GM12878 (cell line): ENCODE data around the gene CD69. TPM values are rescaled to one million over a fixed set of nuclear protein-coding genes. Genes with fewer than 3 reads are reported as not detected.

Experiments
- ATAC-seq: fragments of 200-7000 bp; cut with Tn5 transposase; 3 replicates; pipeline ENCODE4 v1.9.1; 2020; ENCODE audit warnings: mild to moderate bottlenecking, moderate library complexity
- BruUV-seq: library from RNA; stranded (reverse); fragments of 400-500 nt; replicated peaks from 2 replicates; lab custom pipeline; 2021; lab: Mats Ljungman, UMichigan
- CTCF ChIA-PET: fragments of 300-600 bp; sonication (Branson Sonifier 250); formaldehyde crosslinking; extraction: SDS; loops from one replicate; lab custom pipeline; 2021; ENCODE audit warnings: inconsistent platforms; lab: Yijun Ruan, JAX
- POLR2A ChIA-PET: fragments of 350-600 bp; formaldehyde crosslinking; extraction: SDS; loops from one replicate; lab custom pipeline; 2021; ENCODE audit warnings: inconsistent platforms; lab: Charles Lee
- RAD21 ChIA-PET: fragments of 300-600 bp; sonication (Branson Sonifier 250); formaldehyde crosslinking; loops from one replicate; lab custom pipeline; 2023; ENCODE audit warnings: antibody characterized with exemption; ENCODE audit not compliant: unreplicated experiment; lab: Charles Lee
- SMC1A ChIA-PET: fragments of 300-600 bp; sonication (Branson Sonifier 250); formaldehyde crosslinking; loops from one replicate; lab custom pipeline; 2023; ENCODE audit not compliant: unreplicated experiment, uncharacterized antibody; lab: Charles Lee
- DNase-seq: peaks from one replicate; pipeline ENCODE4 v3.0.0-alpha.2; 2011; ENCODE audit warnings: low read depth, low spot score
- FAIRE-seq: peaks from 3 replicates; lab custom pipeline; 2011; peaks lifted over from hg19 to GRCh38; lab: Jason Lieb, UNC
- H2AFZ ChIP-seq: 2 replicates; pipeline ENCODE4 v1.6.0; 2011; ENCODE audit warnings: low read depth, low read length, control low read depth; ENCODE audit not compliant: control insufficient read depth
- H3K27ac ChIP-seq: 2 replicates; pipeline ENCODE4 v1.5.1; 2011; ENCODE audit warnings: control low read depth; ENCODE audit not compliant: control insufficient read depth, insufficient read depth
- H3K27me3 ChIP-seq, 2 experiments: replicated peaks in 1 of 2; 2 replicates each; pipeline versions ENCODE4 v1.6.0 to v1.6.1; 2011; ENCODE audit warnings: low read length in 1 of 2; ENCODE audit not compliant: control insufficient read depth in 2 of 2, insufficient read depth in 2 of 2
- H3K36me3 ChIP-seq, 2 experiments: 2 replicates each; pipeline ENCODE4 v1.5.1; 2011; ENCODE audit warnings: low read length in 1 of 2; ENCODE audit not compliant: control insufficient read depth in 2 of 2, insufficient read depth in 2 of 2
- H3K4me1 ChIP-seq: 2 replicates; pipeline ENCODE4 v1.6.1; 2011; ENCODE audit warnings: mild to moderate bottlenecking, low read length, moderate library complexity, mixed read lengths; ENCODE audit not compliant: control insufficient read depth, insufficient read depth
- H3K4me2 ChIP-seq: 2 replicates; pipeline ENCODE4 v1.6.0; 2011; ENCODE audit warnings: control low read depth; ENCODE audit not compliant: control insufficient read depth, insufficient read depth
- H3K4me3 ChIP-seq: fragments of 200-600 bp; sonication (generic); 2 replicates; pipeline ENCODE4 v1.5.1; 2016
- H3K79me2 ChIP-seq: 2 replicates; pipeline ENCODE4 v1.6.0; 2011; ENCODE audit warnings: low read length; ENCODE audit not compliant: control insufficient read depth, insufficient read depth
- H3K9ac ChIP-seq: 2 replicates; pipeline ENCODE4 v1.8.0; 2011; ENCODE audit warnings: low read length, control low read depth, mixed read lengths; ENCODE audit not compliant: control insufficient read depth, insufficient read depth
- H3K9me3 ChIP-seq: replicated peaks from 3 replicates; pipeline ENCODE4 v1.5.1; 2011; ENCODE audit warnings: mild to moderate bottlenecking, low read length; ENCODE audit not compliant: control insufficient read depth, insufficient read depth
- H4K20me1 ChIP-seq: 2 replicates; pipeline ENCODE4 v1.6.0; 2011; ENCODE audit not compliant: control insufficient read depth, insufficient read depth
- CBX5 ChIP-seq: sonication (generic); IDR thresholded peaks from 2 replicates; pipeline ENCODE4 v1.6.1; 2016; ENCODE audit warnings: low read depth, moderate library complexity, mild to moderate bottlenecking, inconsistent platforms
- CREM ChIP-seq: IDR thresholded peaks from 2 replicates; pipeline ENCODE4 v1.6.1; 2014; ENCODE audit warnings: antibody characterized with exemption, low read depth
- IKZF2 ChIP-seq, 2 experiments: fragments of 450-650 bp; IDR thresholded peaks; 2 replicates each; pipeline ENCODE4 v1.6.1; 2017; ENCODE audit warnings: mild to moderate bottlenecking in 2 of 2, moderate library complexity in 2 of 2
- MLLT1 ChIP-seq: fragments of 450-650 bp; IDR thresholded peaks from 2 replicates; pipeline ENCODE4 v1.6.1; 2016; ENCODE audit warnings: mild to moderate bottlenecking
- MYC ChIP-seq: IDR thresholded peaks from 2 replicates; pipeline ENCODE4 v1.6.1; 2011; ENCODE audit warnings: mild to moderate bottlenecking, low read length, moderate library complexity, inconsistent platforms; ENCODE audit not compliant: insufficient read depth, insufficient replicate concordance, insufficient read length, severe bottlenecking
- NFIC ChIP-seq: IDR thresholded peaks from 2 replicates; pipeline ENCODE4 v1.6.1; 2012; ENCODE audit warnings: low read depth, mild to moderate bottlenecking, inconsistent platforms, low read length, moderate library complexity
- PKNOX1 ChIP-seq: fragments of 450-650 bp; IDR thresholded peaks from 2 replicates; pipeline ENCODE4 v1.6.1; 2016; ENCODE audit warnings: mild to moderate bottlenecking
- SREBF2 ChIP-seq: IDR thresholded peaks from 2 replicates; pipeline ENCODE4 v1.6.1; 2012; ENCODE audit warnings: mild to moderate bottlenecking, low read length
- ZBTB4 ChIP-seq: fragments of 450-650 bp; formaldehyde crosslinking; IDR thresholded peaks from 2 replicates; pipeline ENCODE4 v1.4.0; 2022; ENCODE audit warnings: mild to moderate bottlenecking, moderate library complexity
- ZNF384 ChIP-seq: IDR thresholded peaks from 2 replicates; pipeline ENCODE4 v1.6.1; 2012; ENCODE audit warnings: low read depth, mild to moderate bottlenecking, low read length, improper control_type of control experiment, borderline replicate concordance
- WGBS: methylation state at CpG from one replicate; pipeline ENCODE4 v1.1.6; 2016; ENCODE audit warnings: low lambda C conversion rate; ENCODE audit not compliant: insufficient replicate concordance, insufficient coverage; ENCODE audit errors: missing lambda C conversion rate; 5-methylcytosine and 5-hydroxymethylcytosine counted together
- in situ Hi-C: fragments of 300-500 bp; cut with MboI; formaldehyde crosslinking; loops from 9 replicates; pipeline ENCODE4 v1.14.3; 2018; ENCODE audit warnings: mixed read lengths
- intact Hi-C: fragments of 100-400 bp; cut with micrococcal nuclease; formaldehyde crosslinking; loops from one replicate; pipeline ENCODE4 v1.14.2; 2022; ENCODE audit not compliant: unreplicated experiment
- polyA plus RNA-seq, 11 experiments: library from polyadenylated mRNA; depleted of rRNA in 4 of 11; unstranded in 6 of 11; stranded (reverse) in 5 of 11; fragments of >200 nt; fragmentation: Nextera tagmentation in 4 of 11; fragmentation: Illumina TruSeq in 1 of 11; extraction: Ambion mirVana in 4 of 11; extraction: Trizol in 1 of 11; gene quantifications; 1 replicate in 1 of 11; 2 replicates in 10 of 11; pipeline versions ENCODE4 v1.2.1 to v1.2.3, GENCODE V29; 2011 to 2016; ENCODE audit warnings: inconsistent platforms in 2 of 11, missing spikeins in 2 of 11, low read depth in 1 of 11
- total RNA-seq, 4 experiments: library from RNA; depleted of rRNA in 3 of 4; stranded (reverse); fragments of >200 nt in 3 of 4; fragmentation: Illumina TruSeq in 1 of 4; extraction: Trizol in 1 of 4; gene quantifications; 2 replicates each; pipeline versions ENCODE4 v1.2.1 to v1.2.3, GENCODE V29; 2013 to 2021

The CD69 gene
- total and polyA plus RNA-seq, 10 of the 15 experiments (the other 5 are each of a cell fraction or from before 2014, with no cell fraction given) = 7.3 to 156 (median 15.0) TPM

- TF ChIP-seq ZBTB4 (CRISPR knock-in tag) (no peak), NFIC (no peak), PKNOX1 (no peak), MYC (no peak)
- TF ChIP-seq, all 136 proteins: peak for 0
These were observed 49.0 kb downstream of the CD69 start (continued) for GRCh38 chr12:9711664-9712063.

GRCh38 chr12:9710584-9711375, 49.9 kb downstream of the CD69 start:
- BruUV-seq = no TSS peak
- ChIA-PET POLR2A (interaction anchor here (0.7 kb wide), 1 partner anchor 23 kb away, joined by 3 read pairs; no protein-coding TSS in a partner anchor), RAD21 (interaction anchor here (0.7 to 4.8 kb wide), 8 partner anchors 11 to 77 kb away, joined by 3 to 32 read pairs (median 3); partner anchors contain the start of gene CLEC2D), SMC1A (interaction anchor here (0.7 to 7.8 kb wide), 9 partner anchors 11 to 307 kb away, joined by 3 to 100 read pairs (median 6); no protein-coding TSS in a partner anchor), CTCF (interaction anchor here (0.8 to 9.0 kb wide), 10 partner anchors 12 to 381 kb away, joined by 3 to 159 read pairs (median 6); partner anchors contain the start of gene CLEC2D)
- no peak for ATAC-seq
- H2AFZ ChIP-seq = no peak overlapping the region
- no peak overlapping the region for H3K9ac ChIP-seq
- no peak overlapping the region; the same call in 1 of the 2 replicates for H3K27ac ChIP-seq
- H3K79me2 ChIP-seq = peaks cover 3% of the 10 kb centered on the region
- intact Hi-C loops (loop anchor here (10.0 kb wide), 1 partner anchor 346 kb away; no protein-coding TSS in a partner anchor), in situ Hi-C loops (no loop called here)
- H4K20me1 ChIP-seq = no peaks in the 10 kb centered on the region
- peaks cover 1% of the 10 kb centered on the region; the same call in 2 of the 3 replicates for H3K9me3 ChIP-seq
- no peak overlapping the region for H3K4me3 ChIP-seq
- no peaks in the 10 kb centered on the region for H3K27me3 ChIP-seq
- no peaks in the 10 kb centered on the region; a peak in 1 of 4 replicates for H3K36me3 ChIP-seq
- peaks cover 73% of the 10 kb centered on the region for H3K4me1 ChIP-seq
- H3K4me2 ChIP-seq = no peak overlapping the region
- DNase-seq = no peak
- FAIRE-seq = no peak
- 72% methylated on average over 3 of the region's 3 CpGs for WGBS
- TF ChIP-seq SREBF2 (no peak), MLLT1 (no peak), ZNF384 (no peak), CBX5 (no peak), CREM (no peak), IKZF2 (IDR thresholded peaks at IDR 0.05) (no peak)
